BLaER1 treated with 17β-estradiol and CSF1 and Interleukin-3, amounts not matched to agents 10 nM and 100 nM (cell line): ENCODE data around the gene CYP46A1.

Experiments
- H3K27ac ChIP-seq, 11 experiments: shearing (Covaris generic); formaldehyde crosslinking; 2 replicates each; pipeline ENCODE4 v1.8.1; 2022
- H3K27me3 ChIP-seq, 11 experiments: shearing (Covaris generic); formaldehyde crosslinking; 2 replicates each; pipeline ENCODE4 v1.8.1; 2022
- H3K36me3 ChIP-seq, 11 experiments: shearing (Covaris generic); formaldehyde crosslinking; 2 replicates each; pipeline ENCODE4 v1.8.1; 2022
- H3K4me1 ChIP-seq, 10 experiments: shearing (Covaris generic); formaldehyde crosslinking; 2 replicates each; pipeline ENCODE4 v1.8.1; 2022
- H3K4me2 ChIP-seq, 11 experiments: shearing (Covaris generic); formaldehyde crosslinking; 2 replicates each; pipeline ENCODE4 v1.8.1; 2022
- H3K4me3 ChIP-seq, 10 experiments: shearing (Covaris generic); formaldehyde crosslinking; 2 replicates each; pipeline ENCODE4 v1.8.1; 2022
- H3K9ac ChIP-seq, 11 experiments: shearing (Covaris generic); formaldehyde crosslinking; 2 replicates each; pipeline ENCODE4 v1.8.1; 2022
- H3K9me3 ChIP-seq, 11 experiments: shearing (Covaris generic); formaldehyde crosslinking; replicated peaks in 1 of 11; 2 replicates each; pipeline ENCODE4 v1.8.1; 2022
- H4K20me1 ChIP-seq, 11 experiments: shearing (Covaris generic); formaldehyde crosslinking; 2 replicates each; pipeline ENCODE4 v1.8.1; 2022
- Cebpa-rat ChIP-seq, 11 experiments: shearing (Covaris generic); IDR thresholded peaks; 2 replicates each; pipeline ENCODE4 v1.8.1; 2022

CYP46A1 gene

DNA sequence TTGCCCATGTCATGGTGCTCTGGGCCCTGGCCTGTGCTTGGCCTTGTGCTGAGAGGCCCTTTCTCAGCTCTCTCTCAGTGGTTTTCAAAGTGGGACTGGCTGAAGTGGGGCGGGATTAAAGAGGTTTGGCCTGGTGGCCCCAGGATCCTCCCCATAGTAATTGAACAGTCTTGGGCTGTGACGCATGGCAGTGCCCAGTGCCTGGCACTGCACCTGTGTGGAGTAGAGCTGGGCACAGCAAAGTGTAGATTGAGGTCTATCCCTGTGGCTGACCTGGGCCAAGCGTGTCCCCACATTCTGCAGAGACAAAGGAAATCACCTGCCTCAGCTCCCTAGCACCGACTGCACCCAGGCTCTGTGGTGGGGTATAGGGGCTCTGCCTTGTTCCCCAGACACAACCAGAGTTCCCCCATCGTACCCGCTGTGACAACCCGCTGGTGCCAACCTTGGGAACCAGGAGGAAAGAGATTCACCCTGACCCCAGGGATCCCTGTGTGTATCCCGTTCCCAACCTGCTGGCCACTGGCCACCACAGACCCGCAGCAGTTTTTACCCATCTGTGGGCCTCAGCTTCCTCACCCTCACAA lies 9.9 kb upstream of the CYP46A1 start:
- Histone ChIP-seq H3K9ac (no peak overlapping the region), H3K4me3 (no peak overlapping the region), H4K20me1 (no peaks in the 10 kb centered on the region), H3K9me3 (peaks cover 21 to 26% (median 23%) of the 10 kb centered on the region in 11 experiments), H3K27me3 (no peaks in the 10 kb centered on the region), H3K4me1 (peaks cover 22 to 38% (median 36%) of the 10 kb centered on the region in 10 experiments), H3K27ac (no peak overlapping the region), H3K4me2 (no peak overlapping the region), H3K36me3 (peaks cover 0 to 10% (median 5%) of the 10 kb centered on the region in 11 experiments; a peak in 4 of 22 replicates)
- TF ChIP-seq Cebpa-rat (IDR thresholded peaks at IDR 0.05) = no peak

DNA sequence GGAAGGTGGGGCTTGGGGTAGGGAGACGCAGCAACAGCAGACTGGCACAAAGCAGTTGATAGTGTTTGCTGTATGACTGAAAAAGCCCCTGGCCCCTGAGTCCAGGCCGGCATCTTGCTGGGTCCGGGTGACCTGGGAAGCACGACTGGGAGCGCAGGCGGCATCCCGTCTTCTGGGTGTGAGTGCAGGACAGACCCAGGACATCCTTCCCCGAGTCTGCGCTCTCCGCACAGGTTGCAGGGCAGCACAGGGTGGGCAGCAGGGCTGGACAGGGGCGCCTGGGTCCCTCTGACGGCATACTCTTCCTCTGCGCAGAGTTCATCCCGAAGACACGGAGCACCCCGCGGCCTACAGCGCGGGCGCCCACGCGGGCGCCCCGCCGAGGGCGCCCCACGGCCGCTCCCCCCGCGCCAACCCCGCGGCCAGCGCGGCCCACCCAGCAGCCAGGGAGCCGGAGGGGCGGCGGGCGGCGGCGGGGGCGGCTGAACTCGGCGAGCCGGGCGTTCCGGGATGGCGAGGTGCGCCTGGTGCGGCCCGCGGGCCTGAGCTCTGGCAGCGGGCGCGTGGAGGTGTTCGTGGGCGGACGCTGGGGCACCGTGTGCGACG lies 9.2 kb upstream of the CYP46A1 start:
- H3K36me3 ChIP-seq = peaks cover 0 to 10% (median 5%) of the 10 kb centered on the region in 11 experiments; a peak in 4 of 22 replicates
- H3K9me3 ChIP-seq = peaks cover 21 to 30% (median 26%) of the 10 kb centered on the region in 11 experiments
- no peak for TF ChIP-seq Cebpa-rat (IDR thresholded peaks at IDR 0.05)
- peaks cover 22 to 42% (median 36%) of the 10 kb centered on the region in 10 experiments for H3K4me1 ChIP-seq
- no peak overlapping the region for H3K4me2 ChIP-seq
- H3K4me3 ChIP-seq = no peak overlapping the region
- H3K9ac ChIP-seq = no peak overlapping the region
- no peaks in the 10 kb centered on the region for H4K20me1 ChIP-seq
- no peaks in the 10 kb centered on the region for H3K27me3 ChIP-seq
- H3K27ac ChIP-seq = no peak overlapping the region

DNA sequence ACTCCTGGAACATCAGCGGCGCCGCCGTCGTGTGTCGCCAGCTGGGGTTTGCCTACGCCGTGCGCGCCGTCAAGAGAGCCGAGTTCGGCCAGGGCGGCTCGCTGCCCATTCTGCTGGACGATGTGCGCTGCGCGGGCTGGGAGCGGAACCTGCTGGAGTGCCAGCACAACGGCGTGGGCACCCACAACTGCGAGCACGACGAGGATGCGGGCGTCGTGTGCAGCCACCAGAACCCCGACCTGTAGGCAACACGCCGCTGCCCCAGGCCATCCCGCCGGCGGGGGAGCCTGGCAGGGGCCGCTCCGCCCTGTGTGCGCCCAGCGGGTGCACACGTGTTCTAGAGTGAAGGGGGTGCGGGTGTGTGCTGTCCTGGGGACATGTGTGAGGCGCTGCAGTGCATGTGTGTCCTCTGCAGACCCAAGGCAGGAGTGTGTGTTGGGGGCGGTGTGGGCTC lies 8.7 kb upstream of the CYP46A1 start:
- Histone ChIP-seq H3K27ac (no peak overlapping the region), H3K9me3 (peaks cover 21 to 30% (median 26%) of the 10 kb centered on the region in 11 experiments)
- no peak for TF ChIP-seq Cebpa-rat (IDR thresholded peaks at IDR 0.05)

DNA sequence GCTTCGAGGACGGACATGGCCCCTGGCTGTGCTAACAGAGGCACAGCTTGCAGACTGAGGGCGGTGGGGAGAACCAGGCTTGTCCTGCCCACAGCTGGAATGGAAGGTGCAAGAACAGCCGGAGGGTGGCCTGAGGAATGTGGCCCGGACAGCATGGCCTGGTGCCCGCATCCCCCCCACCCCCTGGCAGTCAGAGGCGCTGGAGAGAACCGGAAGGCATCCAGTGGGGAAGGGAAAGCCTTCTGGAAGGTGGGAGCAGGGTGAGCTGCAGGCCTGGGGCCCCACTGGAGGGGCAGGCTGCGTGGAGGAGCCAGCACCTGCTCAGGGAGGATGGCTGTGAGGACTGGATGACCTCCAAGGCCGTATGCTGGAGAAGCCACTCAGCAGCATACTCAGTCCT lies 8.1 kb upstream of the CYP46A1 start:
- peaks cover 21 to 30% (median 26%) of the 10 kb centered on the region in 11 experiments for H3K9me3 ChIP-seq
- H3K4me2 ChIP-seq = peak overlapping the region in 5 of 11 experiments; percentile 8 to 62 (median 51); a peak in 3 of 22 replicates
- no peak overlapping the region for H3K9ac ChIP-seq
- no peak overlapping the region for H3K27ac ChIP-seq
- H3K4me1 ChIP-seq = peaks cover 22 to 39% (median 36%) of the 10 kb centered on the region in 10 experiments
- peaks cover 0 to 10% (median 5%) of the 10 kb centered on the region in 11 experiments; a peak in 4 of 22 replicates for H3K36me3 ChIP-seq
- no peak for TF ChIP-seq Cebpa-rat (IDR thresholded peaks at IDR 0.05)
- H3K27me3 ChIP-seq = no peaks in the 10 kb centered on the region
- H3K4me3 ChIP-seq = no peak overlapping the region
- no peaks in the 10 kb centered on the region for H4K20me1 ChIP-seq

More for the DNA sequence above, 8.7 kb upstream of the CYP46A1 start:
- Histone ChIP-seq H4K20me1 (no peaks in the 10 kb centered on the region), H3K9ac (no peak overlapping the region), H3K4me3 (no peak overlapping the region), H3K36me3 (peaks cover 0 to 10% (median 5%) of the 10 kb centered on the region in 11 experiments; a peak in 4 of 22 replicates), H3K4me1 (peaks cover 22 to 42% (median 36%) of the 10 kb centered on the region in 10 experiments), H3K4me2 (no peak overlapping the region), H3K27me3 (no peaks in the 10 kb centered on the region)

DNA sequence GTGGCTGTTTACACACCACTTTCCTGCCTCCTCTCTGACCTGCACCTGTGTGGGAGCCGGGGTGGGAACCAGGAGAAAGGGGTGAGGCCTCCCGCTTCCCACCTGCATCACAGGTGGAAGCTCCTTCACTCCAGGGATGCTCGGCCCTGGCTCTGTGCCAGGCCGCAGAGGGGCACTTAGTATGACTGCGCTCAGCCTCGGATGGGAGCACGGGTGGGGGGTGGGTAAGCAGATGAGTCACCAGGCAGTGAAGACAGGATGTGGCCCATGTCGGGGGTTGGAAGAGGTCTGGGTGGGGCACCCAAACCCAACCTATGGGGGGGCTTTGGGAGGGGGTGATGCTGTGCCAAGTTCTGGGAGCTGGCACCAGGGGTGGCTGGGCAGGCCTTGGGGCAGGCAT lies 7.4 kb upstream of the CYP46A1 start:
- H3K4me3 ChIP-seq = no peak overlapping the region
- TF ChIP-seq Cebpa-rat (IDR thresholded peaks at IDR 0.05) = no peak
- H3K4me2 ChIP-seq = peak overlapping the region in 7 of 11 experiments; percentile 5 to 62 (median 37); a peak in 12 of 22 replicates
- H3K36me3 ChIP-seq = peaks cover 0 to 10% (median 5%) of the 10 kb centered on the region in 11 experiments; a peak in 4 of 22 replicates
- peaks cover 18 to 35% (median 31%) of the 10 kb centered on the region in 10 experiments for H3K4me1 ChIP-seq
- H3K27ac ChIP-seq = no peak overlapping the region; a peak in 1 of 22 replicates
- H4K20me1 ChIP-seq = no peaks in the 10 kb centered on the region
- peaks cover 21 to 30% (median 26%) of the 10 kb centered on the region in 11 experiments for H3K9me3 ChIP-seq
- no peak overlapping the region for H3K9ac ChIP-seq
- no peaks in the 10 kb centered on the region for H3K27me3 ChIP-seq

DNA sequence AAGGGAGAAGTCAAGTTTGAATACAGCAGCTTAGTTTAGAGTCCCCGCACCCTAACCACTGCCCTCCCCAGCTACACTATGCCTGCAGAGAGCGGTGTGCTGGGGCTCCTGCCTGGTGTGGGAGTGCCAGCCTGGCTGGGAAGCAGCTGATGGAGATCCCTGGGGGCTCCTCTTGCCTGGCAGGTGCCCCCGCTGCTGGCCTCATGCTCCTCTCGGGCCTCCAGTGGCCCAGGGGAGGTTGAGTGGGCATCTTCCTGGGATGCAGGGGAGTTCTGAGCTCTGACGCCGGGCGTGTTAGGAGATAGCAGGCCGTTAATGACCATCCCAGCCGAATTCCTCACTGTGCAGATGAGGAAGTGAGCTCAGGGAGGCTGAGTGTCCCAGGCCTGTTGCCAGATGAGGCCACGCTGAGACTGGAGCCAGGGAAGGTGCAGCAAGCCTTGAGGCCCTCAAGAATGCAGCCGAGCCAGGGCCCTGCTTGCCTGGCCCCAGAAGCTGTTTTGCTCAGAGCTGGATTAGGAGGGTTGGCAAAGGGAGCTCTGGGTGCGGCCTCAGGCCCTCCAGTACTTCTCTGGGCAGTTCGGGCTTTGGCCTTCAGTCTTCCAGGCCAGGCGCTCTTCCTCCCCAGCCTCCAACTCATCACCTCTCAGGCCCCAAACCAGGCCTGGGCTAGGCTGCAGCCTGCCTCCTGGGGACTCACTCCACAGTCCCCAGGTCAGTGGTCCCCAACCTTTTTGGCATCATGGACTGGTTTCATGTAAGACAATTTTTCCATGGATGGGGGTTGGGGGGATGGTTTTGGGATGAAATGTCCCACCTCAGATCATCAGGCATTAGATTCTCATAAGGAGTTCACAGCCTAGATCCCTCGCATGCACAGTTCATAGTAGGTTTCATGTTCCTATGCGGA lies 6.6 kb upstream of the CYP46A1 start:
- no peaks in the 10 kb centered on the region for H3K27me3 ChIP-seq
- H3K4me2 ChIP-seq = peak overlapping the region in 5 of 11 experiments; percentile 5 to 62 (median 51); a peak in 7 of 22 replicates
- H3K9me3 ChIP-seq = peaks cover 21 to 30% (median 26%) of the 10 kb centered on the region in 11 experiments
- no peak overlapping the region for H3K4me3 ChIP-seq
- no peak for TF ChIP-seq Cebpa-rat (IDR thresholded peaks at IDR 0.05)
- H3K27ac ChIP-seq = no peak overlapping the region; a peak in 1 of 22 replicates
- H3K9ac ChIP-seq = no peak overlapping the region
- peaks cover 15 to 27% (median 25%) of the 10 kb centered on the region in 10 experiments for H3K4me1 ChIP-seq
- peaks cover 0 to 10% (median 5%) of the 10 kb centered on the region in 11 experiments; a peak in 4 of 22 replicates for H3K36me3 ChIP-seq
- no peaks in the 10 kb centered on the region for H4K20me1 ChIP-seq

DNA sequence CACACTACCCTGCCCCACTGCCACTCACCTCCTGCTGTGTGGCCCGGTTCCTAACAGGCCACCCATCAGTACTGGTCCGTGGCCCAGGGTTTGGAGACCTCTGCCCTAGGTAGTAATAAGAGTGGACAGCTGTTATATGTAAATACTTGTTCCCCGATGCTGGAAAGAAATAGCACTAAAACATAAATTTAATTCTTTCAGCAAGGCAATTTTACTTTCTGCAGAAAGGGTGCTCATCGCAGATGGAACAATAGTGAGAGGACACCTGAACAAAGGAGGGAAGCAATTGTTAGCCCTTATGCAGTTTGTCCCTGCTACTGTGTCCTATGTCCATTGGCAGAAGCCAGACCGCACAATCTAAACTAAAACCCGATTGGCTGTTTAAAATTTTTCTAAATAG lies 5.9 kb upstream of the CYP46A1 start:
- H4K20me1 ChIP-seq = no peaks in the 10 kb centered on the region
- no peak for TF ChIP-seq Cebpa-rat (IDR thresholded peaks at IDR 0.05)
- H3K4me1 ChIP-seq = peaks cover 15 to 27% (median 24%) of the 10 kb centered on the region in 10 experiments
- H3K27me3 ChIP-seq = no peaks in the 10 kb centered on the region
- H3K9ac ChIP-seq = no peak overlapping the region
- H3K4me2 ChIP-seq = no peak overlapping the region
- H3K36me3 ChIP-seq = peaks cover 0 to 10% (median 5%) of the 10 kb centered on the region in 11 experiments; a peak in 4 of 22 replicates
- 0 out of 20 replicates have a peak overlapping the region, but pooled peaks of 1 of the 10 experiments have one; percentile 21 for H3K4me3 ChIP-seq
- peaks cover 21 to 30% (median 26%) of the 10 kb centered on the region in 11 experiments for H3K9me3 ChIP-seq
- H3K27ac ChIP-seq = no peak overlapping the region

DNA sequence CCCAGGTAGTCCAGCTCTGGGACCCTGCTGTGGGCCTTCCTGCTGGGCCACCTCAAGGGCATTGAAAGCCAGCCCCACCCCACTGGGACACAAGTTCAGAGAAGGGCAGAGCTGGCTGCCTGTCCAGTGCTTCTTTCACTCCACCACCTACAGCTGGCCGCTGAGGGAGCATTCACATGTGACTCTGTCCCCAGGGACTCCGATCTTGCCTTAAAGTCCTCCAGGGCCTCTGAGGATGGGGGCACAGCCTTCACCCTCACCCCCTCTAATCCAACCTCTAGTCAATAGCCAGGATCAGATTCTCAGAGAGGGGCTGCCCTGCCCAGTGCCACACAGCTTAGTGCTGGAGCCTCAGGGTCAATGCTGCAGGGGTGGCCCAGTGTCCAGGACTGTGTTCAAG lies 5.0 kb upstream of the CYP46A1 start:
- peaks cover 14 to 26% (median 23%) of the 10 kb centered on the region in 10 experiments; a peak in 19 of 20 replicates for H3K4me1 ChIP-seq
- no peak overlapping the region for H3K27ac ChIP-seq
- H4K20me1 ChIP-seq = no peaks in the 10 kb centered on the region
- no peak overlapping the region for H3K9ac ChIP-seq
- peaks cover 0 to 10% (median 5%) of the 10 kb centered on the region in 11 experiments; a peak in 4 of 22 replicates for H3K36me3 ChIP-seq
- H3K9me3 ChIP-seq = peaks cover 21 to 30% (median 26%) of the 10 kb centered on the region in 11 experiments
- no peak overlapping the region for H3K4me3 ChIP-seq
- H3K4me2 ChIP-seq = no peak overlapping the region
- H3K27me3 ChIP-seq = no peaks in the 10 kb centered on the region
- TF ChIP-seq Cebpa-rat (IDR thresholded peaks at IDR 0.05) = no peak
